SK-N-SH (cell line): Measurements from ENCODE around the gene DCK. TPM values are rescaled to one million over a fixed set of nuclear protein-coding genes. Genes with fewer than 3 reads are reported as not detected.

Experiments used
- CTCF ChIA-PET: fragments of 300-600, 350-600 bp; formaldehyde crosslinking; extraction: SDS; loops from one replicate; lab custom pipeline; 2021; lab: Yijun Ruan, JAX
- POLR2A ChIA-PET: fragments of 350-600 bp; sonication (Branson Sonifier 250); formaldehyde crosslinking; extraction: SDS; loops from one replicate; lab custom pipeline; 2020; ENCODE audit warnings: antibody characterized with exemption, inconsistent platforms; lab: Yijun Ruan, JAX
- DNase-seq: peaks from one replicate; pipeline ENCODE4 v3.0.0; 2012
- H2AFZ ChIP-seq: fragments of 200-600 bp; sonication (generic); 2 replicates; pipeline ENCODE4 v1.8.1; 2016; ENCODE audit warnings: antibody characterized with exemption, mild to moderate bottlenecking, low read depth
- H3F3A ChIP-seq: fragments of 200-600 bp; sonication (generic); replicated peaks from 2 replicates; pipeline ENCODE3; 2016; ENCODE audit warnings: antibody characterized with exemption, mild to moderate bottlenecking; ENCODE audit not compliant: insufficient read depth
- H3K27ac ChIP-seq, 2 experiments: fragments of 200-500 bp in 1 of 2; fragments of 200-600 bp in 1 of 2; sonication (Bioruptor generic) in 1 of 2; sonication (generic), shearing (Covaris generic) in 1 of 2; 2 replicates each; pipeline versions ENCODE4 v1.5.1 to v1.6.1; 2014 to 2016; ENCODE audit warnings: low read depth in 2 of 2, inconsistent platforms in 1 of 2, low read length in 1 of 2, mild to moderate bottlenecking in 1 of 2, mixed read lengths in 1 of 2
- H3K27me3 ChIP-seq: fragments of 200-600 bp; sonication (generic), shearing (Covaris generic); 2 replicates; pipeline ENCODE4 v1.6.1; 2016; ENCODE audit warnings: mixed run types; ENCODE audit not compliant: insufficient read depth
- H3K36me3 ChIP-seq, 2 experiments: fragments of 200-500 bp in 1 of 2; fragments of 200-600 bp in 1 of 2; sonication (Bioruptor generic) in 1 of 2; sonication (generic) in 1 of 2; replicated peaks in 1 of 2; 2 replicates each; pipeline versions ENCODE3 to v1.5.1; 2014 to 2016; ENCODE audit warnings: low read length in 1 of 2, mild to moderate bottlenecking in 1 of 2; ENCODE audit not compliant: insufficient read depth in 2 of 2, control insufficient read depth in 1 of 2
- H3K4me1 ChIP-seq, 2 experiments: fragments of 200-500 bp in 1 of 2; fragments of 200-600 bp in 1 of 2; sonication (Bioruptor generic) in 1 of 2; sonication (generic), shearing (Covaris generic) in 1 of 2; 2 replicates each; pipeline versions ENCODE4 v1.5.1 to v1.6.1; 2014 to 2016; ENCODE audit warnings: low read depth in 1 of 2, low read length in 1 of 2, mixed run types in 1 of 2; ENCODE audit not compliant: insufficient read depth in 2 of 2, control insufficient read depth in 1 of 2
- H3K4me2 ChIP-seq: fragments of 200-600 bp; sonication (generic), shearing (Covaris generic); 2 replicates; pipeline ENCODE4 v1.6.1; 2017; ENCODE audit warnings: mixed run types
- H3K4me3 ChIP-seq, 2 experiments: fragments of 200-500 bp in 1 of 2; fragments of 200-600 bp in 1 of 2; sonication (Bioruptor generic) in 1 of 2; sonication (generic), shearing (Covaris generic) in 1 of 2; 2 replicates each; pipeline versions ENCODE4 v1.5.1 to v1.8.1; 2014 to 2016; ENCODE audit warnings: low read depth in 2 of 2, inconsistent platforms in 1 of 2, low read length in 1 of 2, mild to moderate bottlenecking in 1 of 2, mixed read lengths in 1 of 2, moderate library complexity in 1 of 2
- H3K79me2 ChIP-seq: fragments of 200-600 bp; sonication (generic); 2 replicates; pipeline ENCODE4 v1.8.1; 2017; ENCODE audit warnings: mild to moderate bottlenecking; ENCODE audit not compliant: insufficient read depth
- H3K9ac ChIP-seq: fragments of 200-600 bp; sonication (generic); 2 replicates; pipeline ENCODE4 v1.6.1; 2017; ENCODE audit warnings: mixed run types
- H3K9me2 ChIP-seq: fragments of 200-600 bp; sonication (generic); 2 replicates; pipeline ENCODE4 v1.6.1; 2017; ENCODE audit warnings: mixed run types
- H3K9me3 ChIP-seq: fragments of 200-600 bp; sonication (generic); 2 replicates; pipeline ENCODE4 v1.6.1; 2017; ENCODE audit warnings: mixed run types, mild to moderate bottlenecking, moderate library complexity
- H4K20me1 ChIP-seq: fragments of 200-600 bp; sonication (generic); 2 replicates; pipeline ENCODE4 v1.6.1; 2017; ENCODE audit warnings: mild to moderate bottlenecking, mixed run types; ENCODE audit not compliant: insufficient read depth
- ELF1 ChIP-seq: IDR thresholded peaks from 2 replicates; pipeline ENCODE4 v1.4.0; 2012
- EP300 ChIP-seq, 2 experiments: IDR thresholded peaks; 2 replicates each; pipeline versions ENCODE4 v1.4.0 to v1.6.1; 2012; ENCODE audit warnings: borderline replicate concordance in 1 of 2, low read depth in 1 of 2, low read length in 1 of 2
- FOXM1 ChIP-seq: IDR thresholded peaks from 2 replicates; pipeline ENCODE4 v1.4.0; 2012; ENCODE audit warnings: low read depth, mild to moderate bottlenecking
- GABPA ChIP-seq: IDR thresholded peaks from 2 replicates; pipeline ENCODE4 v1.4.0; 2012; ENCODE audit warnings: low read depth, mild to moderate bottlenecking
- GATA2 ChIP-seq: sonication (generic); formaldehyde crosslinking; IDR thresholded peaks from 2 replicates; pipeline ENCODE4 v1.5.0; 2020; ENCODE audit warnings: mild to moderate bottlenecking, missing genetic modification reagents
- MAX ChIP-seq: IDR thresholded peaks from 2 replicates; pipeline ENCODE4 v1.4.0; 2012; ENCODE audit warnings: low read depth
- PBX3 ChIP-seq: IDR thresholded peaks from 2 replicates; pipeline ENCODE4; 2012
- POLR2AphosphoS5 ChIP-seq: IDR thresholded peaks from 2 replicates; pipeline ENCODE4 v1.6.1; 2012; ENCODE audit warnings: low read depth, low read length
- RAD21 ChIP-seq: IDR thresholded peaks from 2 replicates; pipeline ENCODE4 v1.6.1; 2012; ENCODE audit warnings: mild to moderate bottlenecking, low read length
- RXRA ChIP-seq: IDR thresholded peaks from 2 replicates; pipeline ENCODE4 v1.4.0; 2012; ENCODE audit warnings: low read depth, mild to moderate bottlenecking, borderline replicate concordance
- TCF12 ChIP-seq: IDR thresholded peaks from 2 replicates; pipeline ENCODE4 v1.4.0; 2012
- TEAD4 ChIP-seq: IDR thresholded peaks from 2 replicates; pipeline ENCODE4 v1.4.0; 2012; ENCODE audit warnings: mild to moderate bottlenecking, borderline replicate concordance; ENCODE audit not compliant: insufficient read depth
- USF1 ChIP-seq: IDR thresholded peaks from 2 replicates; pipeline ENCODE4 v1.4.0; 2012; ENCODE audit warnings: low read depth, borderline replicate concordance
- WGBS: methylation state at CpG from one replicate; pipeline ENCODE4 v1.1.6; 2017; ENCODE audit warnings: low lambda C conversion rate; 5-methylcytosine and 5-hydroxymethylcytosine counted together
- polyA plus RNA-seq, 3 experiments: library from polyadenylated mRNA; depleted of rRNA; stranded (reverse); fragments of >200 nt; gene quantifications; 2 replicates each; pipeline ENCODE4 v1.2.3, GENCODE V29; 2012
- TF ChIP-seq, protein P1 (sequence below): fragments of 150-350 bp; IDR thresholded peaks from 2 replicates; pipeline ENCODE4 v1.6.1; 2017; ENCODE audit warnings: antibody characterized with exemption, low read length, low read depth, borderline replicate concordance
- TF ChIP-seq, protein P2 (sequence below): fragments of 200-600 bp; sonication (generic); IDR thresholded peaks from 2 replicates; pipeline ENCODE4 v1.6.1; 2017; ENCODE audit warnings: antibody characterized with exemption, mild to moderate bottlenecking, moderate library complexity
- TF ChIP-seq, protein P3 (sequence below): fragments of 150-350 bp; IDR thresholded peaks from 2 replicates; pipeline ENCODE4 v1.6.1; 2016; ENCODE audit warnings: mild to moderate bottlenecking, low read depth, low read length

Gene DCK
- polyA plus RNA-seq, 1 of the 3 experiments (the other 2 are of a cell fraction), result 5.7 TPM

DNA sequence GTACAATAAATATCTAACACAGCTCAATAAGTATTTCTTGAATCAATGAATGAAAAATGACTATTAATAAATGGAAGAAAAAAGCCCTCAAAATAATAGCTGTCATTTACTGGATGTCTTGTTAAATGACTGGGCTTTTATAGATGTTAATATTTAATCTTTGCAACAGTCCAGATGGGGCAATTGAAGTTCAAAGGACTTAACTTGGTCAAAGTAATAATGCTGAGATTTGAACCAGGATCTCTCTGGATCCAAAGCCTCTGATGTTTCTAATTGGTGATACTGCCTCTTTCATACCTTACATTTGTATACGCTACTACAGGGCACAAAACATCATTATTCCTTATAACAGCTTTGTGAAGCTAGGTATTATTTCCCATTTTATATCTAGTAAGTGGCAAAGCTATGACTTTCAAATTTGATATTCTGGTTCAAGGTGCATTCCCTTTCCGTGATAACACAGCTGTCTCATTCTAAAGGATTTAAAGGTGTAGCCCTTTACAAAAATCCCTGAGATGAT, 72.6 kb downstream of the DCK start:
- H3K4me1 ChIP-seq, result no peaks in the 10 kb centered on the region
- TF ChIP-seq RAD21, result no peak
- TF ChIP-seq, protein P1, sequence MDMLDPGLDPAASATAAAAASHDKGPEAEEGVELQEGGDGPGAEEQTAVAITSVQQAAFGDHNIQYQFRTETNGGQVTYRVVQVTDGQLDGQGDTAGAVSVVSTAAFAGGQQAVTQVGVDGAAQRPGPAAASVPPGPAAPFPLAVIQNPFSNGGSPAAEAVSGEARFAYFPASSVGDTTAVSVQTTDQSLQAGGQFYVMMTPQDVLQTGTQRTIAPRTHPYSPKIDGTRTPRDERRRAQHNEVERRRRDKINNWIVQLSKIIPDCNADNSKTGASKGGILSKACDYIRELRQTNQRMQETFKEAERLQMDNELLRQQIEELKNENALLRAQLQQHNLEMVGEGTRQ, result no peak
- TF ChIP-seq POLR2AphosphoS5, result no peak
- TF ChIP-seq TEAD4, result no peak
- TF ChIP-seq, protein P2, sequence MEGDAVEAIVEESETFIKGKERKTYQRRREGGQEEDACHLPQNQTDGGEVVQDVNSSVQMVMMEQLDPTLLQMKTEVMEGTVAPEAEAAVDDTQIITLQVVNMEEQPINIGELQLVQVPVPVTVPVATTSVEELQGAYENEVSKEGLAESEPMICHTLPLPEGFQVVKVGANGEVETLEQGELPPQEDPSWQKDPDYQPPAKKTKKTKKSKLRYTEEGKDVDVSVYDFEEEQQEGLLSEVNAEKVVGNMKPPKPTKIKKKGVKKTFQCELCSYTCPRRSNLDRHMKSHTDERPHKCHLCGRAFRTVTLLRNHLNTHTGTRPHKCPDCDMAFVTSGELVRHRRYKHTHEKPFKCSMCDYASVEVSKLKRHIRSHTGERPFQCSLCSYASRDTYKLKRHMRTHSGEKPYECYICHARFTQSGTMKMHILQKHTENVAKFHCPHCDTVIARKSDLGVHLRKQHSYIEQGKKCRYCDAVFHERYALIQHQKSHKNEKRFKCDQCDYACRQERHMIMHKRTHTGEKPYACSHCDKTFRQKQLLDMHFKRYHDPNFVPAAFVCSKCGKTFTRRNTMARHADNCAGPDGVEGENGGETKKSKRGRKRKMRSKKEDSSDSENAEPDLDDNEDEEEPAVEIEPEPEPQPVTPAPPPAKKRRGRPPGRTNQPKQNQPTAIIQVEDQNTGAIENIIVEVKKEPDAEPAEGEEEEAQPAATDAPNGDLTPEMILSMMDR, result no peak
- TF ChIP-seq GATA2 (CRISPR knock-in tag), result no peak
- no peak for TF ChIP-seq RXRA
- TF ChIP-seq TCF12, result no peak
- TF ChIP-seq GABPA, result no peak
- TF ChIP-seq PBX3, result no peak
- TF ChIP-seq USF1, result no peak
- no peak for TF ChIP-seq ELF1
- TF ChIP-seq FOXM1, result no peak
- TF ChIP-seq, protein P3, sequence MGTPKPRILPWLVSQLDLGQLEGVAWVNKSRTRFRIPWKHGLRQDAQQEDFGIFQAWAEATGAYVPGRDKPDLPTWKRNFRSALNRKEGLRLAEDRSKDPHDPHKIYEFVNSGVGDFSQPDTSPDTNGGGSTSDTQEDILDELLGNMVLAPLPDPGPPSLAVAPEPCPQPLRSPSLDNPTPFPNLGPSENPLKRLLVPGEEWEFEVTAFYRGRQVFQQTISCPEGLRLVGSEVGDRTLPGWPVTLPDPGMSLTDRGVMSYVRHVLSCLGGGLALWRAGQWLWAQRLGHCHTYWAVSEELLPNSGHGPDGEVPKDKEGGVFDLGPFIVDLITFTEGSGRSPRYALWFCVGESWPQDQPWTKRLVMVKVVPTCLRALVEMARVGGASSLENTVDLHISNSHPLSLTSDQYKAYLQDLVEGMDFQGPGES, result no peak
- TF ChIP-seq MAX, result no peak
- no peak for TF ChIP-seq EP300 (IDR thresholded peaks at IDR 0.05; ENCODE audit: borderline replicate concordance in 1 of 2, low read depth in 1 of 2, low read length in 1 of 2)
- CTCF ChIA-PET, result no interaction called here
- no peaks in the 10 kb centered on the region for H3K9me3 ChIP-seq
- H2AFZ ChIP-seq, result no peak overlapping the region
- 52% methylated on average over 2 of the region's 2 CpGs for WGBS
- POLR2A ChIA-PET, result no interaction called here
- H4K20me1 ChIP-seq, result no peaks in the 10 kb centered on the region
- no peaks in the 10 kb centered on the region for H3F3A ChIP-seq
- H3K4me2 ChIP-seq, result no peak overlapping the region
- H3K36me3 ChIP-seq, result no peaks in the 10 kb centered on the region
- H3K4me3 ChIP-seq, result no peak overlapping the region
- no peaks in the 10 kb centered on the region; the same call in 1 of the 2 replicates for H3K27me3 ChIP-seq
- no peaks in the 10 kb centered on the region for H3K79me2 ChIP-seq
- no peak overlapping the region for H3K9ac ChIP-seq
- no peak for DNase-seq
- H3K27ac ChIP-seq, result no peak overlapping the region
- no peaks in the 10 kb centered on the region for H3K9me2 ChIP-seq
